ENCODE data around the gene AGO1. TPM values are rescaled to one million over a fixed set of nuclear protein-coding genes. Genes with fewer than 3 reads are reported as not detected.
"Not testable (repeated sequence)": the region's sequence is repeated elsewhere in the genome, so short reads cannot be mapped to it uniquely, and the experiment has no call there.

The AGO1 gene
- total and polyA plus RNA-seq, 2 donors (not counting 1 experiment from before 2014, with no cell fraction given): 10.1 to 41.3 TPM

GRCh38 chr1:35870651-35871309 is 12.2 kb upstream of the AGO1 start:
- H3K4me2 ChIP-seq (replicated peaks; ENCODE audit: low read depth, low read length, poor library complexity, severe bottlenecking): no peak overlapping the region
- no peaks in the 10 kb centered on the region for H3K36me3 ChIP-seq (replicated peaks in 1 of 2; ENCODE audit: control extremely low read depth in 1 of 2, control insufficient read depth in 1 of 2, extremely low read depth in 1 of 2, insufficient read depth in 2 of 2, low read length in 1 of 2)
- ATAC-seq (ENCODE audit: low read depth) (no peak), DNase-seq (no peak)
- WGBS (ENCODE audit: insufficient coverage): no CpG with 5 or more reads among the region's 2 CpGs
- H3K9ac ChIP-seq (ENCODE audit: low read length): no peak overlapping the region
- TF ChIP-seq CTCF (IDR thresholded peaks at IDR 0.05): no peak
- TF ChIP-seq EZH2 (IDR thresholded peaks at IDR 0.05; ENCODE audit: borderline replicate concordance, insufficient read depth, low read depth, low read length, poor library complexity, severe bottlenecking): no peak
- H2AFZ ChIP-seq (ENCODE audit: insufficient read depth, low read depth, low read length, poor library complexity, severe bottlenecking): no peak overlapping the region
- no peaks in the 10 kb centered on the region for H3K27me3 ChIP-seq (replicated peaks in 1 of 4; ENCODE audit: control extremely low read depth in 1 of 4, control insufficient read depth in 3 of 4, insufficient read depth in 4 of 4, low read length in 3 of 4)
- H3K9me3 ChIP-seq (ENCODE audit: control extremely low read depth in 1 of 3, control insufficient read depth in 2 of 3, insufficient read depth in 1 of 3, low read length in 2 of 3): no peaks in the 10 kb centered on the region
- Mint-ChIP-seq H3K4me1 (no peaks in the 10 kb centered on the region), H3K27ac (no peak overlapping the region), H3K4me3 (no peak overlapping the region), H3K9me3 (ENCODE audit: insufficient read depth) (no peaks in the 10 kb centered on the region), H3K27me3 (no peaks in the 10 kb centered on the region)
- no peak overlapping the region for H3K4me3 ChIP-seq (ENCODE audit: control extremely low read depth in 1 of 5, extremely low read depth in 1 of 5, insufficient read depth in 1 of 5, low read depth in 2 of 5, low read length in 4 of 5)
- no peaks in the 10 kb centered on the region for H3K4me1 ChIP-seq (ENCODE audit: control insufficient read depth in 2 of 2, insufficient read depth in 2 of 2, low read length in 2 of 2)
- no peaks in the 10 kb centered on the region for H3K79me2 ChIP-seq (ENCODE audit: control insufficient read depth, insufficient read depth, low read length)
- H3K27ac ChIP-seq (ENCODE audit: low read length in 2 of 2): no peak overlapping the region
- POLR2A ChIA-PET: no interaction called here
- intact Hi-C loops (cut with micrococcal nuclease): no loop called here
- CTCF ChIA-PET: no interaction called here
- H4K20me1 ChIP-seq (ENCODE audit: control insufficient read depth, insufficient read depth, low read length, poor library complexity, severe bottlenecking): no peaks in the 10 kb centered on the region

- Histone ChIP-seq H3K4me2 (replicated peaks; ENCODE audit: low read depth, low read length, poor library complexity, severe bottlenecking) (no peak overlapping the region), H3K9ac (ENCODE audit: low read length) (no peak overlapping the region), H2AFZ (ENCODE audit: insufficient read depth, low read depth, low read length, poor library complexity, severe bottlenecking) (no peak overlapping the region), H3K9me3 (ENCODE audit: control extremely low read depth in 1 of 3, control insufficient read depth in 2 of 3, insufficient read depth in 1 of 3, low read length in 2 of 3) (no peaks in the 10 kb centered on the region), H3K79me2 (ENCODE audit: control insufficient read depth, insufficient read depth, low read length) (no peaks in the 10 kb centered on the region), H3K27ac (ENCODE audit: low read length in 2 of 2) (no peak overlapping the region), H3K36me3 (replicated peaks in 1 of 2; ENCODE audit: control extremely low read depth in 1 of 2, control insufficient read depth in 1 of 2, extremely low read depth in 1 of 2, insufficient read depth in 2 of 2, low read length in 1 of 2) (no peaks in the 10 kb centered on the region), H3K27me3 (replicated peaks in 1 of 4; ENCODE audit: control extremely low read depth in 1 of 4, control insufficient read depth in 3 of 4, insufficient read depth in 4 of 4, low read length in 3 of 4) (no peaks in the 10 kb centered on the region), H4K20me1 (ENCODE audit: control insufficient read depth, insufficient read depth, low read length, poor library complexity, severe bottlenecking) (no peaks in the 10 kb centered on the region), H3K4me1 (ENCODE audit: control insufficient read depth in 2 of 2, insufficient read depth in 2 of 2, low read length in 2 of 2) (no peaks in the 10 kb centered on the region), H3K4me3 (ENCODE audit: control extremely low read depth in 1 of 5, extremely low read depth in 1 of 5, insufficient read depth in 1 of 5, low read depth in 2 of 5, low read length in 4 of 5) (no peak overlapping the region)
- H3K4me1 Mint-ChIP-seq: no peaks in the 10 kb centered on the region
- H3K27me3 Mint-ChIP-seq: no peaks in the 10 kb centered on the region
- H3K9me3 Mint-ChIP-seq (ENCODE audit: insufficient read depth): no peaks in the 10 kb centered on the region
- CTCF ChIA-PET: interaction anchor here (0.6 to 1.3 kb wide), 3 partner anchors 10 to 1517 kb away, joined by 3 to 5 read pairs (median 4); partner anchors contain the start of gene AGO1
- TF ChIP-seq CTCF (IDR thresholded peaks at IDR 0.05) (no peak), EZH2 (IDR thresholded peaks at IDR 0.05; ENCODE audit: borderline replicate concordance, insufficient read depth, low read depth, low read length, poor library complexity, severe bottlenecking) (no peak)
- no peak overlapping the region for H3K27ac Mint-ChIP-seq
- POLR2A ChIA-PET: no interaction called here
- DNase-seq: no peak
- H3K4me3 Mint-ChIP-seq: no peak overlapping the region
- WGBS (ENCODE audit: insufficient coverage): 100% methylated on average over 2 of the region's 4 CpGs
- intact Hi-C loops (cut with micrococcal nuclease): no loop called here
- ATAC-seq (ENCODE audit: low read depth): no peak
Observed at GRCh38 chr1:35873243-35873750, 9.7 kb upstream of the AGO1 start.

- DNase-seq, POLR2A ChIA-PET: not testable (repeated sequence)
- 81% methylated on average over 3 of the region's 4 CpGs for WGBS (ENCODE audit: insufficient coverage)
Observed at GRCh38 chr1:35874115-35874514, 8.9 kb upstream of the AGO1 start.

More at GRCh38 chr1:35874115-35874514, 8.9 kb upstream of the AGO1 start:
- H3K9me3 Mint-ChIP-seq (ENCODE audit: insufficient read depth); H3K27me3 Mint-ChIP-seq; H4K20me1 ChIP-seq (ENCODE audit: control insufficient read depth, insufficient read depth, low read length, poor library complexity, severe bottlenecking); H3K9ac ChIP-seq (ENCODE audit: low read length); CTCF ChIA-PET; H3K9me3 ChIP-seq (ENCODE audit: control extremely low read depth in 1 of 3, control insufficient read depth in 2 of 3, insufficient read depth in 1 of 3, low read length in 2 of 3); H3K79me2 ChIP-seq (ENCODE audit: control insufficient read depth, insufficient read depth, low read length); ATAC-seq (ENCODE audit: low read depth); H3K36me3 ChIP-seq (replicated peaks in 1 of 2; ENCODE audit: control extremely low read depth in 1 of 2, control insufficient read depth in 1 of 2, extremely low read depth in 1 of 2, insufficient read depth in 2 of 2, low read length in 1 of 2); H3K27ac ChIP-seq (ENCODE audit: low read length in 2 of 2); H3K4me1 Mint-ChIP-seq; H3K4me1 ChIP-seq (ENCODE audit: control insufficient read depth in 2 of 2, insufficient read depth in 2 of 2, low read length in 2 of 2); H3K27ac Mint-ChIP-seq; intact Hi-C loops (cut with micrococcal nuclease); H3K27me3 ChIP-seq (replicated peaks in 1 of 4; ENCODE audit: control extremely low read depth in 1 of 4, control insufficient read depth in 3 of 4, insufficient read depth in 4 of 4, low read length in 3 of 4); H3K4me3 Mint-ChIP-seq; H2AFZ ChIP-seq (ENCODE audit: insufficient read depth, low read depth, low read length, poor library complexity, severe bottlenecking); H3K4me2 ChIP-seq (replicated peaks; ENCODE audit: low read depth, low read length, poor library complexity, severe bottlenecking); H3K4me3 ChIP-seq (ENCODE audit: control extremely low read depth in 1 of 5, extremely low read depth in 1 of 5, insufficient read depth in 1 of 5, low read depth in 2 of 5, low read length in 4 of 5): not testable (repeated sequence)
